Lower lobe of right lung (tissue), 2 donors: Measurements from ENCODE around the gene CTBP1. TPM values are rescaled to one million over a fixed set of nuclear protein-coding genes. Genes with fewer than 3 reads are reported as not detected.
A peak's percentile ranks its signal among the peaks of the same experiment; 100 is the strongest.

Experiments used
- ATAC-seq, 2 donors: fragments of 200-7000 bp; cut with Tn5 transposase; one replicate each; pipeline ENCODE4 v1.9.1; 2020 to 2022; ENCODE audit warnings: mild to moderate bottlenecking in 2 of 2, moderate library complexity in 2 of 2
- DNase-seq: peaks from one replicate; pipeline ENCODE4 v3.0.0-alpha.2; 2020
- H3K27ac ChIP-seq: fragments of 200-600 bp; one replicate; pipeline ENCODE4 v1.8.0; 2022
- H3K27me3 ChIP-seq: fragments of 200-600 bp; one replicate; pipeline ENCODE4 v1.8.0; 2022; ENCODE audit warnings: low read depth
- H3K36me3 ChIP-seq: fragments of 200-600 bp; one replicate; pipeline ENCODE4 v1.8.0; 2022; ENCODE audit warnings: mild to moderate bottlenecking
- H3K4me1 ChIP-seq: fragments of 200-600 bp; one replicate; pipeline ENCODE4 v1.8.0; 2022
- H3K4me3 ChIP-seq: fragments of 200-600 bp; one replicate; pipeline ENCODE4 v1.8.0; 2022; ENCODE audit warnings: mild to moderate bottlenecking
- H3K9me3 ChIP-seq: fragments of 200-600 bp; one replicate; pipeline ENCODE4 v1.8.0; 2022
- intact Hi-C: fragments of 100-400 bp; cut with DNase I; formaldehyde crosslinking; loops from one replicate; pipeline ENCODE4 v1.11.0; 2022
- total RNA-seq: library from RNA; stranded (reverse); fragmentation: NEBNext Ultra II Directional; extraction: Animal tissue kit (Norgen Biotek cat#: 25700); gene quantifications from one replicate; pipeline ENCODE4 v1.2.1, GENCODE V29; 2021
- TF ChIP-seq, protein P1 (sequence below): fragments of 200-600 bp; IDR thresholded peaks from one replicate; pipeline ENCODE4 v1.8.0; 2022; ENCODE audit warnings: antibody characterized with exemption, mild to moderate bottlenecking
- donor health status: DM: no; HTN: yes; CAD: no; lungs with severe emphysema.

CTBP1 gene
- total RNA-seq, 1 donor from 2014 or later = 165 TPM

- DNase-seq (no peak), ATAC-seq (peak in 1 of 2 donors; percentile 9)
- Histone ChIP-seq H3K9me3 (no peaks in the 10 kb centered on the region), H3K4me3 (no peak overlapping the region), H3K36me3 (peaks cover 79% of the 10 kb centered on the region), H3K4me1 (peaks cover 22% of the 10 kb centered on the region), H3K27me3 (no peaks in the 10 kb centered on the region), H3K27ac (no peak overlapping the region)
- TF ChIP-seq, protein P1, sequence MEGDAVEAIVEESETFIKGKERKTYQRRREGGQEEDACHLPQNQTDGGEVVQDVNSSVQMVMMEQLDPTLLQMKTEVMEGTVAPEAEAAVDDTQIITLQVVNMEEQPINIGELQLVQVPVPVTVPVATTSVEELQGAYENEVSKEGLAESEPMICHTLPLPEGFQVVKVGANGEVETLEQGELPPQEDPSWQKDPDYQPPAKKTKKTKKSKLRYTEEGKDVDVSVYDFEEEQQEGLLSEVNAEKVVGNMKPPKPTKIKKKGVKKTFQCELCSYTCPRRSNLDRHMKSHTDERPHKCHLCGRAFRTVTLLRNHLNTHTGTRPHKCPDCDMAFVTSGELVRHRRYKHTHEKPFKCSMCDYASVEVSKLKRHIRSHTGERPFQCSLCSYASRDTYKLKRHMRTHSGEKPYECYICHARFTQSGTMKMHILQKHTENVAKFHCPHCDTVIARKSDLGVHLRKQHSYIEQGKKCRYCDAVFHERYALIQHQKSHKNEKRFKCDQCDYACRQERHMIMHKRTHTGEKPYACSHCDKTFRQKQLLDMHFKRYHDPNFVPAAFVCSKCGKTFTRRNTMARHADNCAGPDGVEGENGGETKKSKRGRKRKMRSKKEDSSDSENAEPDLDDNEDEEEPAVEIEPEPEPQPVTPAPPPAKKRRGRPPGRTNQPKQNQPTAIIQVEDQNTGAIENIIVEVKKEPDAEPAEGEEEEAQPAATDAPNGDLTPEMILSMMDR = no peak
- intact Hi-C loops = no loop called here
These were observed 25.8 kb downstream of the CTBP1 start for GRCh38 chr4:1222938-1223690.

- no peaks in the 10 kb centered on the region for H3K9me3 ChIP-seq
- peaks cover 29% of the 10 kb centered on the region for H3K4me1 ChIP-seq
- H3K36me3 ChIP-seq = peaks cover 76% of the 10 kb centered on the region
- TF ChIP-seq, protein P1 = no peak
- no peak overlapping the region for H3K27ac ChIP-seq
- ATAC-seq (peak; percentile 2 to 11), DNase-seq (no peak)
- no peak overlapping the region for H3K4me3 ChIP-seq
- intact Hi-C loops = no loop called here
- no peaks in the 10 kb centered on the region for H3K27me3 ChIP-seq
These were observed 26.7 kb downstream of the CTBP1 start for GRCh38 chr4:1222036-1222789.

DNA sequence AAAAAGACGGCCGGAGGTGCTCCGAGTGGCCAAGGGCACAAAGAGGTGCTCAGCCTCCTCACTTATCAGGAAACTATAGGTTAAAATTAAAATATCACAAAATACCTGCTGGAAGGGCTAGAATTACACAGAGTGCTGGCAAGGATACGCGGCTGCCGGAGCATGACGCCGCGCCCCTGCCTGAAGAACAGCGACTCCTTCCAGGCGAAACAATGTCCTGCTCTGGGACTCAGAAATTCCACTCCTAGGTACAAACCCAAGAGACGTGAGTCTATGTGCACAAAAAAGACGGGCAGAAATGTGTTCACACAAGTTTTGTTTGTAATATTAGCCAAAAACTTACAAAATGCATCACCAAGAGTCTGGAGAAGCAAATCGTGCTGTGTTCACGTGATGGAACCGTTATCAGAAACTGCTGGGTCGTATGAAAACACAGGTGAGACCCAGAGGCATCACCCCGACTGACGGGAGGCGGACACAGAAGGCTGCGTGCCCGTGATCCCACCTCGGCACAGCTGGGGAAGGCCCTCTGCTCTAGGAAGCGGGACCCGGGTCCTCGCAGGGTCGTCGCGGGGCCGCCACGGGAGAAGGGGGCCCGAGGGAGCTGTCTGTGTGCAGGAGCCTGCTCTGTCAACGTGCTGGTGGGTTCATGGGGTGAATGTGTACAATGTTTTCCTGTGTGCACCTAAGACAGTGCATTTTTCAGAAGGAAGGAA lies 27.6 kb downstream of the CTBP1 start:
- H3K36me3 ChIP-seq = peaks cover 72% of the 10 kb centered on the region
- H3K9me3 ChIP-seq = no peaks in the 10 kb centered on the region
- H3K4me1 ChIP-seq = peaks cover 34% of the 10 kb centered on the region
- TF ChIP-seq, protein P1 = no peak
- H3K4me3 ChIP-seq = no peak overlapping the region
- ATAC-seq = no peak
- no peaks in the 10 kb centered on the region for H3K27me3 ChIP-seq
- intact Hi-C loops = no loop called here
- no peak for DNase-seq
- H3K27ac ChIP-seq = no peak overlapping the region

DNA sequence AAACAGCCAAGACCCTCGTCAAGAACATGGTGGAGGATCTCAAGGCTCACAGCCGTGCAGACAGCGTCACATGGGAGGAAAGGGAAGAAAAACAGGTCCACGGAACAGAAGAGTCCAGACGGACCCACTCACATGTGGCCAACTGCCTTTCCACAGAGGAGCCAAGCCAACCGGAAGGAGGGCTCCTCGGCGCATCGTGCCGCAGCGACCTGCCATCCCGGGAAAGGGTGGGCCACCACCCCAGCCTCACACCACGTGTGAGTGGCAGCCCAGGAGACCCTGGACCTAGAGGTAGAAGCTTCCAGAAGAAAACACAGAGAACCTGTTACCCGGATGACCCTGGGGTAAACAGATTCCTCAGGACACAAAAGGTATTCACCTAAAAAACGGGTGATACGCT lies 28.4 kb downstream of the CTBP1 start:
- DNase-seq (no peak), ATAC-seq (no peak)
- intact Hi-C loops = no loop called here
- no peak overlapping the region for H3K4me3 ChIP-seq
- H3K4me1 ChIP-seq = peaks cover 38% of the 10 kb centered on the region
- H3K27ac ChIP-seq = no peak overlapping the region
- no peaks in the 10 kb centered on the region for H3K9me3 ChIP-seq
- TF ChIP-seq, protein P1 = no peak
- peaks cover 72% of the 10 kb centered on the region for H3K36me3 ChIP-seq
- no peaks in the 10 kb centered on the region for H3K27me3 ChIP-seq

- H3K4me3 ChIP-seq = no peak overlapping the region
- peaks cover 44% of the 10 kb centered on the region for H3K4me1 ChIP-seq
- peaks cover 72% of the 10 kb centered on the region for H3K36me3 ChIP-seq
- ATAC-seq (no peak), DNase-seq (no peak)
- intact Hi-C loops = no loop called here
- no peaks in the 10 kb centered on the region for H3K27me3 ChIP-seq
- TF ChIP-seq, protein P1 = no peak
- no peak overlapping the region for H3K27ac ChIP-seq
- no peaks in the 10 kb centered on the region for H3K9me3 ChIP-seq
These were observed 29.4 kb downstream of the CTBP1 start for GRCh38 chr4:1219566-1219950.
